ENCODE results near the gene CAMSAP2.

DNA sequence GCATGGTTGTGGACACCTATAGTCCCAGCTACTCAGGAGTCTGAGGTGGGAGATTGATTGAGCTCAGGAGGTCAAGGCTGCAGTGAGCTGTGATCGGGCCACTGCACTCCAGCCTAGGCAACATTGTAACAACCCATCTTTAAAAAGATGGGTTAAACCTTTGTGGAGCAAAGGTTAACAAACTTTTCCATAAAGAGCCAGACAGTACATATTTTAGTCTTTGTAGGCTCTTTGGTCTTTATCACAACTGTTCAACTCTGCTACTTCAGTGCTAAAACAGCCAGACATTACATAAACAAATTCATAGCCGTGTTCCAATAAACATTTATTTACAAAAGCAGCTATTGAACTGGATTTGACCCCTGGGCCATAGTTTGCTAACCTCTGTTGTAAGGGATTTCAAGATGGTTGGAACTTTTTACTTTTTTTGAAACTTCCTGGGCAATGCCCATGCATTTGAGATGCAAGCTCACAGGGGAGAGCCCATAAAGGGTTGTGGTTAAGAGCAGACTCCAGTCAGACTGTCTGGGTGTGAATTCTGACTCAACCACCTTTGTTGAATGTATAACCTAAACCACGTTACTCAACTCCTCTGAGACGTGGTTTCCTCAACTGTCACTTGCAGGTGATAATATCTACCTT, 166.8 kb downstream of the CAMSAP2 start:
- TF ChIP-seq, protein P1, sequence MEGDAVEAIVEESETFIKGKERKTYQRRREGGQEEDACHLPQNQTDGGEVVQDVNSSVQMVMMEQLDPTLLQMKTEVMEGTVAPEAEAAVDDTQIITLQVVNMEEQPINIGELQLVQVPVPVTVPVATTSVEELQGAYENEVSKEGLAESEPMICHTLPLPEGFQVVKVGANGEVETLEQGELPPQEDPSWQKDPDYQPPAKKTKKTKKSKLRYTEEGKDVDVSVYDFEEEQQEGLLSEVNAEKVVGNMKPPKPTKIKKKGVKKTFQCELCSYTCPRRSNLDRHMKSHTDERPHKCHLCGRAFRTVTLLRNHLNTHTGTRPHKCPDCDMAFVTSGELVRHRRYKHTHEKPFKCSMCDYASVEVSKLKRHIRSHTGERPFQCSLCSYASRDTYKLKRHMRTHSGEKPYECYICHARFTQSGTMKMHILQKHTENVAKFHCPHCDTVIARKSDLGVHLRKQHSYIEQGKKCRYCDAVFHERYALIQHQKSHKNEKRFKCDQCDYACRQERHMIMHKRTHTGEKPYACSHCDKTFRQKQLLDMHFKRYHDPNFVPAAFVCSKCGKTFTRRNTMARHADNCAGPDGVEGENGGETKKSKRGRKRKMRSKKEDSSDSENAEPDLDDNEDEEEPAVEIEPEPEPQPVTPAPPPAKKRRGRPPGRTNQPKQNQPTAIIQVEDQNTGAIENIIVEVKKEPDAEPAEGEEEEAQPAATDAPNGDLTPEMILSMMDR (conservative IDR thresholded peaks at IDR 0.05) = no peak
- no peak for TF ChIP-seq ZFX (IDR thresholded peaks at IDR 0.05)
